ENCODE measurements around the gene PUDP.

GRCh38 chrX:7192871-7193270 lies 44.9 kb upstream of the PUDP start:
- TF ChIP-seq, protein P1, sequence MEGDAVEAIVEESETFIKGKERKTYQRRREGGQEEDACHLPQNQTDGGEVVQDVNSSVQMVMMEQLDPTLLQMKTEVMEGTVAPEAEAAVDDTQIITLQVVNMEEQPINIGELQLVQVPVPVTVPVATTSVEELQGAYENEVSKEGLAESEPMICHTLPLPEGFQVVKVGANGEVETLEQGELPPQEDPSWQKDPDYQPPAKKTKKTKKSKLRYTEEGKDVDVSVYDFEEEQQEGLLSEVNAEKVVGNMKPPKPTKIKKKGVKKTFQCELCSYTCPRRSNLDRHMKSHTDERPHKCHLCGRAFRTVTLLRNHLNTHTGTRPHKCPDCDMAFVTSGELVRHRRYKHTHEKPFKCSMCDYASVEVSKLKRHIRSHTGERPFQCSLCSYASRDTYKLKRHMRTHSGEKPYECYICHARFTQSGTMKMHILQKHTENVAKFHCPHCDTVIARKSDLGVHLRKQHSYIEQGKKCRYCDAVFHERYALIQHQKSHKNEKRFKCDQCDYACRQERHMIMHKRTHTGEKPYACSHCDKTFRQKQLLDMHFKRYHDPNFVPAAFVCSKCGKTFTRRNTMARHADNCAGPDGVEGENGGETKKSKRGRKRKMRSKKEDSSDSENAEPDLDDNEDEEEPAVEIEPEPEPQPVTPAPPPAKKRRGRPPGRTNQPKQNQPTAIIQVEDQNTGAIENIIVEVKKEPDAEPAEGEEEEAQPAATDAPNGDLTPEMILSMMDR (IDR thresholded peaks at IDR 0.05): no peak
- no peak for TF ChIP-seq POLR2A (IDR thresholded peaks at IDR 0.05)

Measured in body of pancreas (tissue), 4 donors.